HEK293T (cell line): ENCODE data around the gene LAMC1.

Source experiments
- CTCF ChIA-PET: fragments of 350-600 bp; formaldehyde crosslinking; extraction: SDS; loops from one replicate; lab custom pipeline; 2021; ENCODE audit warnings: antibody characterized with exemption, inconsistent platforms; lab: Yijun Ruan, JAX
- POLR2A ChIA-PET: fragments of 350-600 bp; formaldehyde crosslinking; extraction: SDS; loops from one replicate; lab custom pipeline; 2020; ENCODE audit warnings: antibody characterized with exemption, inconsistent platforms; lab: Yijun Ruan, JAX
- DNase-seq: peaks from one replicate; pipeline ENCODE4 v3.0.0; 2012; ENCODE audit warnings: mixed read lengths; ENCODE audit errors: extremely low spot score
- ARNT ChIP-seq: fragments of 450-650 bp; IDR thresholded peaks from 2 replicates; pipeline ENCODE4 v1.6.1; 2017; ENCODE audit warnings: mild to moderate bottlenecking
- BHLHE40 ChIP-seq: fragments of 450-650 bp; IDR thresholded peaks from 2 replicates; pipeline ENCODE4 v1.6.1; 2016; ENCODE audit warnings: mild to moderate bottlenecking, moderate library complexity, borderline replicate concordance
- CTBP1 ChIP-seq: fragments of 450-650 bp; IDR thresholded peaks from 2 replicates; pipeline ENCODE4 v1.6.1; 2016; ENCODE audit warnings: borderline replicate concordance
- ELF4 ChIP-seq: fragments of 450-650 bp; IDR thresholded peaks from 2 replicates; pipeline ENCODE4 v1.6.1; 2017; ENCODE audit warnings: antibody characterized with exemption
- FOXA1 ChIP-seq: fragments of 450-650 bp; IDR thresholded peaks from 2 replicates; pipeline ENCODE4 v1.6.1; 2016; ENCODE audit warnings: mild to moderate bottlenecking
- FOXK2 ChIP-seq: fragments of 450-650 bp; IDR thresholded peaks from 2 replicates; pipeline ENCODE4 v1.6.1; 2016; ENCODE audit warnings: mild to moderate bottlenecking
- FOXM1 ChIP-seq: fragments of 450-650 bp; IDR thresholded peaks from 2 replicates; pipeline ENCODE4 v1.6.1; 2017; ENCODE audit warnings: mild to moderate bottlenecking, borderline replicate concordance
- HDGF ChIP-seq: fragments of 450-650 bp; IDR thresholded peaks from 2 replicates; pipeline ENCODE4 v1.6.1; 2017; ENCODE audit warnings: antibody characterized with exemption, borderline replicate concordance
- L3MBTL2 ChIP-seq: fragments of 450-650 bp; conservative IDR thresholded peaks from 2 replicates; pipeline ENCODE4 v1.6.1; 2016; ENCODE audit warnings: mild to moderate bottlenecking
- LEF1 ChIP-seq: fragments of 450-650 bp; IDR thresholded peaks from 2 replicates; pipeline ENCODE4 v1.6.1; 2017; ENCODE audit warnings: mild to moderate bottlenecking, borderline replicate concordance
- NFRKB ChIP-seq: fragments of 450-650 bp; IDR thresholded peaks from 2 replicates; pipeline ENCODE4 v1.6.1; 2016; ENCODE audit warnings: mild to moderate bottlenecking, moderate library complexity
- SP1 ChIP-seq: fragments of 450-650 bp; IDR thresholded peaks from 2 replicates; pipeline ENCODE4 v1.6.1; 2017
- SUZ12 ChIP-seq: fragments of 450-650 bp; IDR thresholded peaks from 2 replicates; pipeline ENCODE4 v1.6.1; 2016; ENCODE audit warnings: mild to moderate bottlenecking
- TARDBP ChIP-seq: fragments of 450-650 bp; IDR thresholded peaks from 2 replicates; pipeline ENCODE4 v1.6.1; 2016
- ZNF384 ChIP-seq: fragments of 450-650 bp; IDR thresholded peaks from 2 replicates; pipeline ENCODE4 v1.6.1; 2016
- TF ChIP-seq, protein P1 (sequence below): fragments of 450-650 bp; IDR thresholded peaks from 2 replicates; pipeline ENCODE4 v1.6.1; 2016

Gene LAMC1

GRCh38 chr1:183188240-183188639 lies 165.0 kb downstream of the LAMC1 start:
- no peak for DNase-seq
- TF ChIP-seq HDGF: no peak
- ChIA-PET POLR2A (no interaction called here), CTCF (no interaction called here)

GRCh38 chr1:183191833-183192232 lies 168.6 kb downstream of the LAMC1 start:
- ChIA-PET CTCF (interaction anchor here (1.3 kb wide), 1 partner anchor 43 kb away, joined by 4 read pairs; no protein-coding TSS in a partner anchor), POLR2A (no interaction called here)
- TF ChIP-seq FOXK2: no peak
- no peak for TF ChIP-seq ARNT
- TF ChIP-seq BHLHE40: no peak
- no peak for TF ChIP-seq HDGF
- no peak for TF ChIP-seq ZNF384
- TF ChIP-seq L3MBTL2: no peak
- TF ChIP-seq FOXA1: no peak
- no peak for TF ChIP-seq LEF1
- TF ChIP-seq, protein P1, sequence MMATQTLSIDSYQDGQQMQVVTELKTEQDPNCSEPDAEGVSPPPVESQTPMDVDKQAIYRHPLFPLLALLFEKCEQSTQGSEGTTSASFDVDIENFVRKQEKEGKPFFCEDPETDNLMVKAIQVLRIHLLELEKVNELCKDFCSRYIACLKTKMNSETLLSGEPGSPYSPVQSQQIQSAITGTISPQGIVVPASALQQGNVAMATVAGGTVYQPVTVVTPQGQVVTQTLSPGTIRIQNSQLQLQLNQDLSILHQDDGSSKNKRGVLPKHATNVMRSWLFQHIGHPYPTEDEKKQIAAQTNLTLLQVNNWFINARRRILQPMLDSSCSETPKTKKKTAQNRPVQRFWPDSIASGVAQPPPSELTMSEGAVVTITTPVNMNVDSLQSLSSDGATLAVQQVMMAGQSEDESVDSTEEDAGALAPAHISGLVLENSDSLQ: no peak
- no peak for DNase-seq

- ChIA-PET POLR2A (no interaction called here), CTCF (no interaction called here)
Measured at GRCh38 chr1:183193963-183194525, 170.8 kb downstream of the LAMC1 start.

GRCh38 chr1:183194527-183195141 lies 171.4 kb downstream of the LAMC1 start:
- ChIA-PET POLR2A (no interaction called here), CTCF (interaction anchor here (2.8 kb wide), 1 partner anchor 33 kb away, joined by 7 read pairs; no protein-coding TSS in a partner anchor)
- TF ChIP-seq CTBP1 (no peak), ELF4 (no peak), SUZ12 (no peak)

More at GRCh38 chr1:183193963-183194525, 170.8 kb downstream of the LAMC1 start:
- TF ChIP-seq ZNF384 (no peak), FOXM1 (no peak), LEF1 (no peak), FOXK2 (no peak), NFRKB (no peak), FOXA1 (no peak), ELF4 (no peak)
- no peak for DNase-seq

DNA sequence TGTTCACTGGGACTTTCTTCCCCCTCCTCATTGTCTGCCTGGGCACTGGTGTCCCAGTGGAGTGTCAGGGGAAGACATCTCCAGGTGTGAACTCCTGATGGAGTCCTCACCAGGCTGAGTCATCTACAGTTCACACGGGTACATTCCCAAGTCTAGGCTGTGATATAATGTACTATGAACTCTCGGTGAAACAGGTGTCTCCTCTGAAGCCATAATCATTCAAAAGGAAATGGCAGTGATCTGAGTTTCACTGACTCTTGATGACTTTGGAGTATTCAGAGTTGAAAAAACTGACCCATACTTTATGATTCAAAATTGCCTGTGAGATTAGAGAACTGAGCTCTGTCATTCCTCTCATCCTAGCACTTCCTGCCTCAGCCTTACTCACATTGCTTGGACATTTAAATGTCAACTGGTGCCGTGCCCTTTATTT lies 171.9 kb downstream of the LAMC1 start:
- ChIA-PET CTCF (interaction anchor here (2.8 kb wide), 1 partner anchor 32 kb away, joined by 7 read pairs; no protein-coding TSS in a partner anchor), POLR2A (no interaction called here)
- TF ChIP-seq L3MBTL2 (no peak), LEF1 (no peak), TARDBP (no peak), SUZ12 (no peak), BHLHE40 (no peak), SP1 (no peak), FOXM1 (no peak), ELF4 (no peak), HDGF (no peak), FOXK2 (no peak), FOXA1 (no peak)
- TF ChIP-seq, protein P1: no peak
- DNase-seq: no peak

More at GRCh38 chr1:183194527-183195141, 171.4 kb downstream of the LAMC1 start:
- no peak for DNase-seq
